C4-2B (cell line): ENCODE results near the gene KPNA3.

ENCODE experiments used
- H3K27ac ChIP-seq: fragments of 450-650 bp; 2 replicates; pipeline ENCODE4 v1.5.1; 2017
- ZFX ChIP-seq: fragments of 450-650 bp; IDR thresholded peaks from 2 replicates; pipeline ENCODE4 v1.6.1; 2017
- TF ChIP-seq, protein P1 (sequence below): fragments of 450-650 bp; conservative IDR thresholded peaks from 2 replicates; pipeline ENCODE4 v1.5.1; 2017; ENCODE audit warnings: mild to moderate bottlenecking

The KPNA3 gene

DNA sequence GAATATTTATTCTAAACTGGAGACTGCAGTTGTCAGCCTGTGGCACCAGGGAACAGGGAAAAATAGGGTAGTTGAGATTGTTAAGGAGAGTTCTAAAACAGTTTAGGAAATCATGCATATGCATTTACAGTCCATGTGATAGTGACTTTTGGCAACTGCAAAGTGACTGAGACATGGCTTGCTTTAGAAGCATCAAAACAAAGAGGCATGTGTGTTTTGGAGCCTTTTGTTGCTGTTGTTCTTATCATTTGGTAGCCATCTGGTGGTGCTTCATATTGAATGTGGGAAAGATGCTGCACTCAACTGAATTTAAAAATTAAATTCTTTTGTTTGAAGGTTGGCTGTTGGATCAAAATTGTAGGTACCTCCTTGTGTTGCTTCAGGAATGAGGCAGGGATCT, 91.0 kb downstream of the KPNA3 start:
- no peak overlapping the region for H3K27ac ChIP-seq
- no peak for TF ChIP-seq ZFX
- TF ChIP-seq, protein P1, sequence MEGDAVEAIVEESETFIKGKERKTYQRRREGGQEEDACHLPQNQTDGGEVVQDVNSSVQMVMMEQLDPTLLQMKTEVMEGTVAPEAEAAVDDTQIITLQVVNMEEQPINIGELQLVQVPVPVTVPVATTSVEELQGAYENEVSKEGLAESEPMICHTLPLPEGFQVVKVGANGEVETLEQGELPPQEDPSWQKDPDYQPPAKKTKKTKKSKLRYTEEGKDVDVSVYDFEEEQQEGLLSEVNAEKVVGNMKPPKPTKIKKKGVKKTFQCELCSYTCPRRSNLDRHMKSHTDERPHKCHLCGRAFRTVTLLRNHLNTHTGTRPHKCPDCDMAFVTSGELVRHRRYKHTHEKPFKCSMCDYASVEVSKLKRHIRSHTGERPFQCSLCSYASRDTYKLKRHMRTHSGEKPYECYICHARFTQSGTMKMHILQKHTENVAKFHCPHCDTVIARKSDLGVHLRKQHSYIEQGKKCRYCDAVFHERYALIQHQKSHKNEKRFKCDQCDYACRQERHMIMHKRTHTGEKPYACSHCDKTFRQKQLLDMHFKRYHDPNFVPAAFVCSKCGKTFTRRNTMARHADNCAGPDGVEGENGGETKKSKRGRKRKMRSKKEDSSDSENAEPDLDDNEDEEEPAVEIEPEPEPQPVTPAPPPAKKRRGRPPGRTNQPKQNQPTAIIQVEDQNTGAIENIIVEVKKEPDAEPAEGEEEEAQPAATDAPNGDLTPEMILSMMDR: no peak

DNA sequence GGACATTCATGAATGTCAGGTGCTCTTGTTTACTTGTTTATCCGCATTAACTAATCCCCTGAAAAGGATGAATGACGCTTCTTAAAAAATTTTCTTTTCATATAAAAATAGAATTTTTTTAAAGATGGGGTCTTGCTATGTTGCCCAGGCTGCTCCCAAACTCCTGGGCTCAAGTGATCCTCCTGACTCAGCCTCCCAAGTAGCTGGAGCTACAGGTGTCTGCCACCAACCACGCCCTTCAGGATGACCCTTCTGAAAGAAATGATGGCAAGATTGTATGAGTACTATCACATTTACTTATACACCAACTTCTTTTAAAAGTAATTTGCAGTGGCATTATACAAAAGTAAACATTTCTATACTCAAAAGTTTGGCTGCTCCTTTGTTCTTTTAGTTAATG, 95.0 kb downstream of the KPNA3 start:
- TF ChIP-seq, protein P1: no peak
- no peak for TF ChIP-seq ZFX
- no peak overlapping the region for H3K27ac ChIP-seq

DNA sequence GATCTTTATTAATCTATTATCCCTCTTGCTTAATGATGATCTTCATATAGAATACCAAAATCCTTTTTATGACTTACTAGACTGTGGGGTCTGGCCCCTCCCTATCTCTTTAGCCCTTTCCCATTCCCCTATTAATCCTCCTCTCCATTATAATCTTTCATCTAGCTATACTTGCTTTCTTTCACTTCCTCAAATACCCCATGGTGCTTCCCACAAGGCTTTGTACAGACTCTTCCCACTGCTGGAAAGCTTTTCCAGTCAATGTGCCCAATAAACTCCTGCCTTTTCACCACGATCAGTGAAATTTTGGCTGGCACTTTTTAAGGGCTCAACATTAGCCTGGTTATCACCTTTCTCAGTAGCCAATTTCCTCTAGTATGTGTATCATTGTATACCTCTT, 98.0 kb downstream of the KPNA3 start:
- no peak overlapping the region for H3K27ac ChIP-seq
- TF ChIP-seq, protein P1: no peak
- no peak for TF ChIP-seq ZFX

DNA sequence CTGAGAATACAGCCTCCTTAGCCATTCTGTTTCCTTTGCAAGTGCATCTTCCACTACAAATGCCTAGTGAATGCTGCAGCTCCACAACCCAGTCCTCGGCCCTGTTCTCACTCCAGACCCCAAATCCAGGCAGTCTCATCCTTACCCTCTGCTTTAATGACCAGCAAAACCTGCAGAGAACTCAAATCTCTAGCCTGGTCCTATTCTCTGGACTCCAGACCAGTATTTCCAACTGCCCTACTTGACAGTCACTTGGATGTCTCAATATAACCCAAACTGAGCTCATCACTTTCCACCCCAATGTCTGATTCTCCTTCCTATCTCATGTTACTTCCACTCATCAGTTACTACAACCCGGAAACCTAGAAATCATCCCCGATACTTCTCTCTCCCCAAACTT, 98.6 kb downstream of the KPNA3 start:
- TF ChIP-seq ZFX: no peak
- TF ChIP-seq, protein P1: no peak
- no peak overlapping the region for H3K27ac ChIP-seq

DNA sequence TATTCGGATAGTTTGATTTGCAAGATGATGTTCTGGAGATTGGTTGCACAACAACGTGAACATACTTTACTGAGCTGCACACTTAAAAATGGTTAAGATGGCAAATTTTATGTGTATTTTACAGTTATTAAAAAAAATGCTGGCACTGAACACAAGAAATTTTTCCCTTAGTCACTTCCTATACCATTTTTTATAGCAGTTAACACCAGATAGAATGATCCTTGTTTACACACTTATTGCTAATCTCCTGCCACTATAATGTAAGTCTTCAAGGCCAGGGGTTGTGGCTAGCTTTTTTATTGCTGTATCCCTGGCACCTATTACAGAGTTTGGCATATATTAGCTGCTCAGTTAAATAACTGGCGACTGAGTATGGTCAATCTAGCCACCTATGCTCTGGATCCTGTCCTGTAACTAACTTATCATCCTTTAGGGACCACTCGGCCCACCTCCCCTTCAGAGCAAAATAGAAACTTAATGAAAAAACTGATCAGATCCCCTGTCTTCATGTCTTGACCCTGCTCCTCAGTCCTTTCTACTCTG, 99.2 kb downstream of the KPNA3 start:
- H3K27ac ChIP-seq: no peak overlapping the region
- TF ChIP-seq, protein P1: no peak
- TF ChIP-seq ZFX: no peak

DNA sequence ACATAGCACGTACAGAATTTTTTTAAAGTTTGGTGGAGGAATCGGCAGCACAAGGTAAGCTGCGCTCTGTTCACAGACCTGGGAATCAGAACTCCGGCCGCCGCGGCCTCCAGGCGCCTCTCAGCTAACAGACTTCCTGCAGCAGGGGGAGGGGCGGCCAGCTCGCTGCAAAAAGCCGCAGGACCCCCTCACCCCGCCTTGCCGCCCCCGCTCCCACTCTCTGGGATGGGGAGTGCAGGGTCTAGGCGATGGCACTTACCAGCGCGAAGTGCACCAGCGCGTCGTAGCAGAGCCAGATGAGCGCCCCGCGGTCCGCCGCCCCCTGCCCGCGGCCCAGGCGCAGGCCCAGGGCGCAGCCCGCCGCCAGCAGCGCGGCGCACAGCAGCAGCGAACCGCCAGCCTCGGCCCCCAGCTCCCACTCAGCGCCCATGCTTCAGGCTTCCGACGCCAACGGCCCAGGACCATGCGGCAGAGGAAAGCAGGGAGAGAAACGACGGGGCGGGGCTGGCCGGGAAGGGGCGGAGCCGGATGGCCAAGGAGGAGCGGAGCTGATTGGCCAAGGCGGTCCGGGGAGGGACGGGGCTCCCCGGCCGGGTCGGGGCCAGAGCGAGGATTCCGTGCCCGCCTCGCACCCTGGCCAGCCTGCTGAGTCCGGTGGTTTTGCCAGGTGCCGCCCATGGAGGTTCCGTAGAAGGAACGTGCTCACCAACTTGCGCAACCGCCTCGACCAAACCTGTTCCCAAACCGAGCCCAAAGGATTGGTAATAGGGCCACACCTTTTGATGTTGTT, 101.3 kb downstream of the KPNA3 start, which contains the start of gene EBPL:
EBPL (minus strand) TSS at position 492 of the 790 bp plus-strand sequence; CDS start at position 430, 62 bp downstream.
- peak; percentile 49; the same call in 1 of the 2 replicates for TF ChIP-seq ZFX
- TF ChIP-seq, protein P1: no peak
- H3K27ac ChIP-seq: peak within 1 kb of the TSS; percentile 98
